ENCODE measurements around the gene TMEM253. TPM values are rescaled to one million over a fixed set of nuclear protein-coding genes. Genes with fewer than 3 reads are reported as not detected.

TMEM253 gene
- total RNA-seq, 1 experiment from 2014 or later = 0.98 TPM

- Histone ChIP-seq H3K4me1 (peaks cover 6% of the 10 kb centered on the region), H3K9me3 (no peaks in the 10 kb centered on the region), H3K4me3 (ENCODE audit: low read depth, low read length) (no peak overlapping the region), H3K27me3 (replicated peaks; ENCODE audit: control insufficient read depth, insufficient read depth, low read length) (no peaks in the 10 kb centered on the region), H3K36me3 (ENCODE audit: control insufficient read depth, insufficient read depth, low read length) (no peaks in the 10 kb centered on the region)
- no peak overlapping the region for H3K27ac Mint-ChIP-seq (ENCODE audit: unreplicated experiment)
- no peaks in the 10 kb centered on the region for H3K27me3 Mint-ChIP-seq (ENCODE audit: insufficient read depth, unreplicated experiment)
- no peaks in the 10 kb centered on the region for H3K9me3 Mint-ChIP-seq (ENCODE audit: unreplicated experiment)
- ChIA-PET POLR2A (no interaction called here), CTCF (interaction anchor here (0.5 to 3.4 kb wide), 3 partner anchors 31 to 121 kb away, joined by 3 to 50 read pairs (median 30); no protein-coding TSS in a partner anchor)
- intact Hi-C loops (cut with micrococcal nuclease; ENCODE audit: unreplicated experiment) = no loop called here
- H3K36me3 Mint-ChIP-seq (ENCODE audit: insufficient read depth, unreplicated experiment) = no peaks in the 10 kb centered on the region
- TF ChIP-seq CTCF (IDR thresholded peaks at IDR 0.05; ENCODE audit: insufficient read depth in 1 of 2, low read depth in 1 of 2, low read length in 1 of 2, severe bottlenecking in 1 of 2, unreplicated experiment in 1 of 2) = no peak
- H3K4me3 Mint-ChIP-seq (ENCODE audit: unreplicated experiment) = no peak overlapping the region
- no peaks in the 10 kb centered on the region for H3K4me1 Mint-ChIP-seq (ENCODE audit: low read depth, unreplicated experiment)
- DNase-seq = no peak
- no TSS peak for BruUV-seq (replicated peaks)
Measured at GRCh38 chr14:21072781-21073339, 28.0 kb upstream of the TMEM253 start.

- Histone ChIP-seq H3K9me3 (no peaks in the 10 kb centered on the region), H3K4me3 (ENCODE audit: low read depth, low read length) (no peak overlapping the region), H3K27me3 (replicated peaks; ENCODE audit: control insufficient read depth, insufficient read depth, low read length) (no peaks in the 10 kb centered on the region), H3K4me1 (peaks cover 6% of the 10 kb centered on the region), H3K36me3 (ENCODE audit: control insufficient read depth, insufficient read depth, low read length) (no peaks in the 10 kb centered on the region)
- Mint-ChIP-seq H3K4me3 (ENCODE audit: unreplicated experiment) (no peak overlapping the region), H3K27me3 (ENCODE audit: insufficient read depth, unreplicated experiment) (no peaks in the 10 kb centered on the region), H3K9me3 (ENCODE audit: unreplicated experiment) (no peaks in the 10 kb centered on the region), H3K27ac (ENCODE audit: unreplicated experiment) (no peak overlapping the region), H3K4me1 (ENCODE audit: low read depth, unreplicated experiment) (no peaks in the 10 kb centered on the region), H3K36me3 (ENCODE audit: insufficient read depth, unreplicated experiment) (no peaks in the 10 kb centered on the region)
- BruUV-seq (replicated peaks) = no TSS peak
- DNase-seq = no peak
- no peak for TF ChIP-seq CTCF (IDR thresholded peaks at IDR 0.05; ENCODE audit: insufficient read depth in 1 of 2, low read depth in 1 of 2, low read length in 1 of 2, severe bottlenecking in 1 of 2, unreplicated experiment in 1 of 2)
- POLR2A ChIA-PET = no interaction called here
- CTCF ChIA-PET = interaction anchor here (0.8 kb wide), 1 partner anchor 14 kb away, joined by 3 read pairs; no protein-coding TSS in a partner anchor
- intact Hi-C loops (cut with micrococcal nuclease; ENCODE audit: unreplicated experiment) = no loop called here
Measured at GRCh38 chr14:21073921-21074320, 26.9 kb upstream of the TMEM253 start.

GRCh38 chr14:21074398-21075272, 26.2 kb upstream of the TMEM253 start:
- no peaks in the 10 kb centered on the region for H3K9me3 Mint-ChIP-seq (ENCODE audit: unreplicated experiment)
- no peaks in the 10 kb centered on the region for H3K27me3 Mint-ChIP-seq (ENCODE audit: insufficient read depth, unreplicated experiment)
- no peak for DNase-seq
- TF ChIP-seq CTCF (IDR thresholded peaks at IDR 0.05; ENCODE audit: insufficient read depth in 1 of 2, low read depth in 1 of 2, low read length in 1 of 2, severe bottlenecking in 1 of 2, unreplicated experiment in 1 of 2) = no peak
- Histone ChIP-seq H3K9me3 (no peaks in the 10 kb centered on the region), H3K4me3 (ENCODE audit: low read depth, low read length) (no peak overlapping the region), H3K4me1 (peaks cover 6% of the 10 kb centered on the region), H3K27me3 (replicated peaks; ENCODE audit: control insufficient read depth, insufficient read depth, low read length) (no peaks in the 10 kb centered on the region), H3K36me3 (ENCODE audit: control insufficient read depth, insufficient read depth, low read length) (no peaks in the 10 kb centered on the region)
- CTCF ChIA-PET = interaction anchor here (0.8 kb wide), 1 partner anchor 13 kb away, joined by 3 read pairs; no protein-coding TSS in a partner anchor
- BruUV-seq (replicated peaks) = no TSS peak
- no peak overlapping the region for H3K4me3 Mint-ChIP-seq (ENCODE audit: unreplicated experiment)
- H3K27ac Mint-ChIP-seq (ENCODE audit: unreplicated experiment) = no peak overlapping the region
- H3K4me1 Mint-ChIP-seq (ENCODE audit: low read depth, unreplicated experiment) = no peaks in the 10 kb centered on the region
- POLR2A ChIA-PET = no interaction called here
- H3K36me3 Mint-ChIP-seq (ENCODE audit: insufficient read depth, unreplicated experiment) = no peaks in the 10 kb centered on the region
- intact Hi-C loops (cut with micrococcal nuclease; ENCODE audit: unreplicated experiment) = no loop called here
